Liver (tissue), 9 donors: Measurements from ENCODE around the gene SCNN1B. TPM values are rescaled to one million over a fixed set of nuclear protein-coding genes. Genes with fewer than 3 reads are reported as not detected.

Experiments used
- DNase-seq: peaks from one replicate; pipeline ENCODE4 v3.0.0-alpha.2; 2017; ENCODE audit warnings: low spot score
- H3K27ac ChIP-seq, 2 donors: one replicate each; pipeline ENCODE4 v1.7.0; 2013; ENCODE audit warnings: inconsistent platforms in 2 of 2, low read length in 2 of 2, control low read depth in 1 of 2, low read depth in 1 of 2, mild to moderate bottlenecking in 1 of 2
- H3K27me3 ChIP-seq, 4 donors: one replicate each; pipeline versions ENCODE4 v1.6.1 to v1.7.0; 2013; ENCODE audit warnings: low read length in 3 of 4, inconsistent platforms in 1 of 4, mild to moderate bottlenecking in 1 of 4, moderate library complexity in 1 of 4; ENCODE audit not compliant: control insufficient read depth in 4 of 4, insufficient read depth in 4 of 4
- H3K36me3 ChIP-seq, 4 donors: one replicate each; pipeline versions ENCODE4 v1.6.1 to v1.7.0; 2013; ENCODE audit warnings: low read length in 3 of 4, mild to moderate bottlenecking in 3 of 4, low read depth in 1 of 4, moderate library complexity in 1 of 4; ENCODE audit not compliant: control insufficient read depth in 4 of 4, insufficient read depth in 3 of 4
- H3K4me1 ChIP-seq, 4 donors: one replicate each; pipeline versions ENCODE4 v1.6.1 to v1.7.0; 2013; ENCODE audit warnings: low read length in 3 of 4, mild to moderate bottlenecking in 3 of 4, moderate library complexity in 1 of 4; ENCODE audit not compliant: control insufficient read depth in 4 of 4, insufficient read depth in 4 of 4
- H3K4me3 ChIP-seq, 3 donors: one replicate each; pipeline versions ENCODE4 v1.6.1 to v1.7.0; 2013; ENCODE audit warnings: low read length in 3 of 3, control low read depth in 1 of 3, low read depth in 1 of 3, mild to moderate bottlenecking in 1 of 3
- H3K9ac ChIP-seq, 2 donors: one replicate each; pipeline ENCODE4 v1.7.0; 2013; ENCODE audit warnings: low read length in 2 of 2, mild to moderate bottlenecking in 2 of 2, moderate library complexity in 2 of 2, control low read depth in 1 of 2, low read depth in 1 of 2
- H3K9me3 ChIP-seq, 4 donors: one replicate each; pipeline versions ENCODE4 v1.6.1 to v1.7.0; 2013; ENCODE audit warnings: low read length in 3 of 4; ENCODE audit not compliant: control insufficient read depth in 4 of 4
- ATF3 ChIP-seq: IDR thresholded peaks from 2 replicates; pipeline ENCODE4 v1.6.1; 2016; ENCODE audit warnings: antibody characterized with exemption
- CTCF ChIP-seq: fragments of 150-350 bp; IDR thresholded peaks from 2 replicates; pipeline ENCODE4 v1.5.1; 2017; ENCODE audit warnings: improper control_type of control experiment, low read depth, low read length; ENCODE audit not compliant: missing input control
- EGR1 ChIP-seq, 2 donors: IDR thresholded peaks; 2 replicates each; pipeline ENCODE4 v1.6.1; 2016 to 2018; ENCODE audit warnings: antibody characterized with exemption in 2 of 2, low read depth in 2 of 2
- FOXA1 ChIP-seq: IDR thresholded peaks from 2 replicates; pipeline ENCODE4 v1.6.1; 2016; ENCODE audit warnings: antibody characterized with exemption
- FOXA2 ChIP-seq: IDR thresholded peaks from 2 replicates; pipeline ENCODE4 v1.6.1; 2016; ENCODE audit warnings: antibody characterized with exemption
- GABPA ChIP-seq, 2 donors: IDR thresholded peaks in 1 of 2; conservative IDR thresholded peaks in 1 of 2; 2 replicates each; pipeline ENCODE4 v1.6.1; 2016; ENCODE audit warnings: antibody characterized with exemption in 2 of 2, mild to moderate bottlenecking in 1 of 2, moderate library complexity in 1 of 2
- HNF4A ChIP-seq, 2 donors: conservative IDR thresholded peaks; 2 replicates each; pipeline ENCODE4 v1.6.1; 2016; ENCODE audit warnings: antibody characterized with exemption in 2 of 2, mild to moderate bottlenecking in 2 of 2
- HNF4G ChIP-seq: IDR thresholded peaks from 2 replicates; pipeline ENCODE4 v1.6.1; 2016; ENCODE audit warnings: antibody characterized with exemption
- JUND ChIP-seq, 2 donors: IDR thresholded peaks; 2 replicates each; pipeline ENCODE4 v1.6.1; 2016; ENCODE audit warnings: antibody characterized with exemption in 2 of 2
- MAX ChIP-seq: IDR thresholded peaks from 2 replicates; pipeline ENCODE4 v1.6.1; 2016; ENCODE audit warnings: antibody characterized with exemption
- NR2F2 ChIP-seq: IDR thresholded peaks from 2 replicates; pipeline ENCODE4 v1.6.1; 2016; ENCODE audit warnings: antibody characterized with exemption
- RAD21 ChIP-seq, 2 donors: IDR thresholded peaks; 2 replicates each; pipeline ENCODE4 v1.6.1; 2016; ENCODE audit warnings: antibody characterized with exemption in 2 of 2, mild to moderate bottlenecking in 2 of 2
- RXRA ChIP-seq, 2 donors: IDR thresholded peaks; 2 replicates each; pipeline ENCODE4 v1.6.1; 2017 to 2018; ENCODE audit warnings: antibody characterized with exemption in 2 of 2, mild to moderate bottlenecking in 1 of 2
- SP1 ChIP-seq: IDR thresholded peaks from 2 replicates; pipeline ENCODE4 v1.6.1; 2018; ENCODE audit warnings: antibody characterized with exemption, mild to moderate bottlenecking
- TAF1 ChIP-seq: conservative IDR thresholded peaks from 2 replicates; pipeline ENCODE4 v1.6.1; 2016; ENCODE audit warnings: antibody characterized with exemption, mild to moderate bottlenecking
- YY1 ChIP-seq: IDR thresholded peaks from 2 replicates; pipeline ENCODE4 v1.6.1; 2016; ENCODE audit warnings: antibody characterized with exemption, mild to moderate bottlenecking
- ZBTB33 ChIP-seq: IDR thresholded peaks from 2 replicates; pipeline ENCODE4 v1.6.1; 2016; ENCODE audit warnings: antibody characterized with exemption
- WGBS: extraction: QIAGEN DNeasy Blood & Tissue Kit; methylation state at CpG from one replicate; pipeline ENCODE4 v1.1.7; 2013; 5-methylcytosine and 5-hydroxymethylcytosine counted together
- polyA plus RNA-seq, 2 donors: library from polyadenylated mRNA; stranded (reverse) in 1 of 2; unstranded in 1 of 2; fragments of 200-250 nt in 1 of 2; fragments of >200 nt in 1 of 2; fragmentation: Nextera tagmentation in 1 of 2; extraction: Ambion mirVana in 1 of 2; gene quantifications; one replicate each; pipeline versions ENCODE4 v1.2.1 to v1.2.3, GENCODE V29; 2013 to 2015
- total RNA-seq, 2 donors: library from RNA; depleted of rRNA; stranded (reverse); fragments of >200 nt; gene quantifications; one replicate each; pipeline ENCODE4 v1.2.3, GENCODE V29; 2014
- donor health status: healthy.
- donor health status: healthy.
- donor health status: healthy.
- donor health status: healthy.
- donor health status: healthy.

The SCNN1B gene
- total and polyA plus RNA-seq, 4 donors: 0.08 to 0.17 (median 0.14) TPM; not detected in 1

- 87% methylated on average over 6 of the region's 6 CpGs for WGBS
These were observed 9.1 kb upstream of the SCNN1B start for GRCh38 chr16:23293016-23293415.

GRCh38 chr16:23294260-23294659 is 7.8 kb upstream of the SCNN1B start:
- H3K27me3 ChIP-seq: peaks cover 0 to under 1% (median 0%) of the 10 kb centered on the region in 4 donors
- 82% methylated on average over 2 of the region's 2 CpGs for WGBS
- TF ChIP-seq SP1: no peak

More at GRCh38 chr16:23293016-23293415, 9.1 kb upstream of the SCNN1B start:
- DNase-seq: no peak
- no peak overlapping the region for H3K9ac ChIP-seq
- no peak overlapping the region for H3K4me3 ChIP-seq
- H3K4me1 ChIP-seq: no peaks in the 10 kb centered on the region
- H3K36me3 ChIP-seq: no peaks in the 10 kb centered on the region
- H3K27ac ChIP-seq: no peak overlapping the region
- H3K27me3 ChIP-seq: no peaks in the 10 kb centered on the region
- no peaks in the 10 kb centered on the region for H3K9me3 ChIP-seq
- TF ChIP-seq RXRA (IDR thresholded peaks at IDR 0.05) (no peak), SP1 (no peak), CTCF (no peak), RAD21 (IDR thresholded peaks at IDR 0.05) (no peak), HNF4G (no peak), ZBTB33 (no peak), JUND (IDR thresholded peaks at IDR 0.05) (no peak), FOXA2 (no peak)

GRCh38 chr16:23296994-23297393 is 5.1 kb upstream of the SCNN1B start:
- Histone ChIP-seq H3K36me3 (no peaks in the 10 kb centered on the region), H3K9me3 (no peaks in the 10 kb centered on the region), H3K4me3 (no peak overlapping the region), H3K27ac (no peak overlapping the region), H3K27me3 (peaks cover 0 to 4% (median 2%) of the 10 kb centered on the region in 4 donors), H3K4me1 (no peaks in the 10 kb centered on the region), H3K9ac (no peak overlapping the region)
- DNase-seq: no peak
- 80% methylated on average over 3 of the region's 3 CpGs for WGBS
- TF ChIP-seq HNF4G (no peak), RXRA (IDR thresholded peaks at IDR 0.05) (no peak), YY1 (no peak), RAD21 (IDR thresholded peaks at IDR 0.05) (no peak), CTCF (no peak), NR2F2 (no peak), EGR1 (IDR thresholded peaks at IDR 0.05; ENCODE audit: low read depth in 2 of 2) (no peak), MAX (no peak), SP1 (no peak), JUND (IDR thresholded peaks at IDR 0.05) (no peak), FOXA2 (no peak), TAF1 (no peak), HNF4A (conservative IDR thresholded peaks at IDR 0.05) (no peak), ZBTB33 (no peak), GABPA (IDR thresholded peaks at IDR 0.05 in 1 of 2, conservative IDR thresholded peaks at IDR 0.05 in 1 of 2) (no peak), ATF3 (no peak), FOXA1 (no peak)

More at GRCh38 chr16:23294260-23294659, 7.8 kb upstream of the SCNN1B start:
- H3K36me3 ChIP-seq: no peaks in the 10 kb centered on the region
- H3K4me1 ChIP-seq: no peaks in the 10 kb centered on the region
- no peaks in the 10 kb centered on the region for H3K9me3 ChIP-seq
- no peak overlapping the region for H3K9ac ChIP-seq
- H3K27ac ChIP-seq: no peak overlapping the region
- no peak overlapping the region for H3K4me3 ChIP-seq
- DNase-seq: no peak
